SK-N-SH (cell line): ENCODE measurements around the gene ZNF410. TPM values are rescaled to one million over a fixed set of nuclear protein-coding genes. Genes with fewer than 3 reads are reported as not detected.

Source experiments
- CTCF ChIA-PET: fragments of 300-600, 350-600 bp; formaldehyde crosslinking; extraction: SDS; loops from one replicate; lab custom pipeline; 2021; lab: Yijun Ruan, JAX
- POLR2A ChIA-PET: fragments of 350-600 bp; sonication (Branson Sonifier 250); formaldehyde crosslinking; extraction: SDS; loops from one replicate; lab custom pipeline; 2020; ENCODE audit warnings: antibody characterized with exemption, inconsistent platforms; lab: Yijun Ruan, JAX
- DNase-seq: peaks from one replicate; pipeline ENCODE4 v3.0.0; 2012
- H2AFZ ChIP-seq: fragments of 200-600 bp; sonication (generic); 2 replicates; pipeline ENCODE4 v1.8.1; 2016; ENCODE audit warnings: antibody characterized with exemption, mild to moderate bottlenecking, low read depth
- H3F3A ChIP-seq: fragments of 200-600 bp; sonication (generic); replicated peaks from 2 replicates; pipeline ENCODE3; 2016; ENCODE audit warnings: antibody characterized with exemption, mild to moderate bottlenecking; ENCODE audit not compliant: insufficient read depth
- H3K27ac ChIP-seq, 2 experiments: fragments of 200-500 bp in 1 of 2; fragments of 200-600 bp in 1 of 2; sonication (Bioruptor generic) in 1 of 2; sonication (generic), shearing (Covaris generic) in 1 of 2; 2 replicates each; pipeline versions ENCODE4 v1.5.1 to v1.6.1; 2014 to 2016; ENCODE audit warnings: low read depth in 2 of 2, inconsistent platforms in 1 of 2, low read length in 1 of 2, mild to moderate bottlenecking in 1 of 2, mixed read lengths in 1 of 2
- H3K27me3 ChIP-seq: fragments of 200-600 bp; sonication (generic), shearing (Covaris generic); 2 replicates; pipeline ENCODE4 v1.6.1; 2016; ENCODE audit warnings: mixed run types; ENCODE audit not compliant: insufficient read depth
- H3K36me3 ChIP-seq, 2 experiments: fragments of 200-500 bp in 1 of 2; fragments of 200-600 bp in 1 of 2; sonication (Bioruptor generic) in 1 of 2; sonication (generic) in 1 of 2; replicated peaks in 1 of 2; 2 replicates each; pipeline versions ENCODE3 to v1.5.1; 2014 to 2016; ENCODE audit warnings: low read length in 1 of 2, mild to moderate bottlenecking in 1 of 2; ENCODE audit not compliant: insufficient read depth in 2 of 2, control insufficient read depth in 1 of 2
- H3K4me1 ChIP-seq, 2 experiments: fragments of 200-500 bp in 1 of 2; fragments of 200-600 bp in 1 of 2; sonication (Bioruptor generic) in 1 of 2; sonication (generic), shearing (Covaris generic) in 1 of 2; 2 replicates each; pipeline versions ENCODE4 v1.5.1 to v1.6.1; 2014 to 2016; ENCODE audit warnings: low read depth in 1 of 2, low read length in 1 of 2, mixed run types in 1 of 2; ENCODE audit not compliant: insufficient read depth in 2 of 2, control insufficient read depth in 1 of 2
- H3K4me2 ChIP-seq: fragments of 200-600 bp; sonication (generic), shearing (Covaris generic); 2 replicates; pipeline ENCODE4 v1.6.1; 2017; ENCODE audit warnings: mixed run types
- H3K4me3 ChIP-seq, 2 experiments: fragments of 200-500 bp in 1 of 2; fragments of 200-600 bp in 1 of 2; sonication (Bioruptor generic) in 1 of 2; sonication (generic), shearing (Covaris generic) in 1 of 2; 2 replicates each; pipeline versions ENCODE4 v1.5.1 to v1.8.1; 2014 to 2016; ENCODE audit warnings: low read depth in 2 of 2, inconsistent platforms in 1 of 2, low read length in 1 of 2, mild to moderate bottlenecking in 1 of 2, mixed read lengths in 1 of 2, moderate library complexity in 1 of 2
- H3K79me2 ChIP-seq: fragments of 200-600 bp; sonication (generic); 2 replicates; pipeline ENCODE4 v1.8.1; 2017; ENCODE audit warnings: mild to moderate bottlenecking; ENCODE audit not compliant: insufficient read depth
- H3K9ac ChIP-seq: fragments of 200-600 bp; sonication (generic); 2 replicates; pipeline ENCODE4 v1.6.1; 2017; ENCODE audit warnings: mixed run types
- H3K9me2 ChIP-seq: fragments of 200-600 bp; sonication (generic); 2 replicates; pipeline ENCODE4 v1.6.1; 2017; ENCODE audit warnings: mixed run types
- H3K9me3 ChIP-seq: fragments of 200-600 bp; sonication (generic); 2 replicates; pipeline ENCODE4 v1.6.1; 2017; ENCODE audit warnings: mixed run types, mild to moderate bottlenecking, moderate library complexity
- H4K20me1 ChIP-seq: fragments of 200-600 bp; sonication (generic); 2 replicates; pipeline ENCODE4 v1.6.1; 2017; ENCODE audit warnings: mild to moderate bottlenecking, mixed run types; ENCODE audit not compliant: insufficient read depth
- CHD2 ChIP-seq: fragments of 150-350 bp; IDR thresholded peaks from 2 replicates; pipeline ENCODE4 v1.6.1; 2018; ENCODE audit warnings: low read length; ENCODE audit not compliant: partially characterized antibody
- EP300 ChIP-seq, 2 experiments: IDR thresholded peaks; 2 replicates each; pipeline versions ENCODE4 v1.4.0 to v1.6.1; 2012; ENCODE audit warnings: borderline replicate concordance in 1 of 2, low read depth in 1 of 2, low read length in 1 of 2
- FOSL2 ChIP-seq: IDR thresholded peaks from 2 replicates; pipeline ENCODE4 v1.4.0; 2012; ENCODE audit warnings: low read depth, mild to moderate bottlenecking, moderate library complexity, borderline replicate concordance
- FOXJ3 ChIP-seq: sonication (generic); formaldehyde crosslinking; IDR thresholded peaks from 2 replicates; pipeline ENCODE4 v1.5.1; 2020; ENCODE audit warnings: mild to moderate bottlenecking, missing genetic modification reagents
- GABPA ChIP-seq: IDR thresholded peaks from 2 replicates; pipeline ENCODE4 v1.4.0; 2012; ENCODE audit warnings: low read depth, mild to moderate bottlenecking
- GATA2 ChIP-seq: sonication (generic); formaldehyde crosslinking; IDR thresholded peaks from 2 replicates; pipeline ENCODE4 v1.5.0; 2020; ENCODE audit warnings: mild to moderate bottlenecking, missing genetic modification reagents
- JUND ChIP-seq: IDR thresholded peaks from 2 replicates; pipeline ENCODE4 v1.4.0; 2012
- MAX ChIP-seq: IDR thresholded peaks from 2 replicates; pipeline ENCODE4 v1.4.0; 2012; ENCODE audit warnings: low read depth
- MEF2A ChIP-seq: IDR thresholded peaks from 2 replicates; pipeline ENCODE4 v1.4.0; 2012; ENCODE audit warnings: low read depth, borderline replicate concordance
- MXI1 ChIP-seq: IDR thresholded peaks from 2 replicates; pipeline ENCODE4 v1.6.1; 2012; ENCODE audit warnings: mild to moderate bottlenecking, low read depth, low read length, improper control_type of control experiment
- NFIC ChIP-seq: IDR thresholded peaks from 2 replicates; pipeline ENCODE4 v1.4.0; 2012; ENCODE audit warnings: borderline replicate concordance
- POLR2AphosphoS5 ChIP-seq: IDR thresholded peaks from 2 replicates; pipeline ENCODE4 v1.6.1; 2012; ENCODE audit warnings: low read depth, low read length
- RAD21 ChIP-seq: IDR thresholded peaks from 2 replicates; pipeline ENCODE4 v1.6.1; 2012; ENCODE audit warnings: mild to moderate bottlenecking, low read length
- RCOR1 ChIP-seq: fragments of 150-350 bp; IDR thresholded peaks from 2 replicates; pipeline ENCODE4 v1.6.1; 2017; ENCODE audit warnings: antibody characterized with exemption, low read length
- RXRA ChIP-seq: IDR thresholded peaks from 2 replicates; pipeline ENCODE4 v1.4.0; 2012; ENCODE audit warnings: low read depth, mild to moderate bottlenecking, borderline replicate concordance
- SIN3A ChIP-seq: IDR thresholded peaks from 2 replicates; pipeline ENCODE4 v1.6.1; 2012; ENCODE audit warnings: low read depth, mild to moderate bottlenecking, low read length, moderate library complexity, borderline replicate concordance
- TAF1 ChIP-seq: IDR thresholded peaks from 2 replicates; pipeline ENCODE4 v1.6.1; 2012; ENCODE audit warnings: low read depth, mild to moderate bottlenecking, low read length, moderate library complexity, borderline replicate concordance
- TCF12 ChIP-seq: IDR thresholded peaks from 2 replicates; pipeline ENCODE4 v1.4.0; 2012
- TEAD4 ChIP-seq: IDR thresholded peaks from 2 replicates; pipeline ENCODE4 v1.4.0; 2012; ENCODE audit warnings: mild to moderate bottlenecking, borderline replicate concordance; ENCODE audit not compliant: insufficient read depth
- YY1 ChIP-seq: IDR thresholded peaks from 2 replicates; pipeline ENCODE4 v1.4.0; 2012; ENCODE audit warnings: low read depth, mild to moderate bottlenecking
- WGBS: methylation state at CpG from one replicate; pipeline ENCODE4 v1.1.6; 2017; ENCODE audit warnings: low lambda C conversion rate; 5-methylcytosine and 5-hydroxymethylcytosine counted together
- polyA plus RNA-seq, 3 experiments: library from polyadenylated mRNA; depleted of rRNA; stranded (reverse); fragments of >200 nt; gene quantifications; 2 replicates each; pipeline ENCODE4 v1.2.3, GENCODE V29; 2012
- TF ChIP-seq, protein P1 (sequence below): IDR thresholded peaks from 2 replicates; pipeline ENCODE4 v1.4.0; 2012; ENCODE audit warnings: low read depth, borderline replicate concordance
- TF ChIP-seq, protein P2 (sequence below): IDR thresholded peaks from 2 replicates; pipeline ENCODE4 v1.6.1; 2012; ENCODE audit warnings: mild to moderate bottlenecking, low read depth, low read length, moderate library complexity

Gene ZNF410
- polyA plus RNA-seq, 1 of the 3 experiments (the other 2 are of a cell fraction), result 22.8 TPM

DNA sequence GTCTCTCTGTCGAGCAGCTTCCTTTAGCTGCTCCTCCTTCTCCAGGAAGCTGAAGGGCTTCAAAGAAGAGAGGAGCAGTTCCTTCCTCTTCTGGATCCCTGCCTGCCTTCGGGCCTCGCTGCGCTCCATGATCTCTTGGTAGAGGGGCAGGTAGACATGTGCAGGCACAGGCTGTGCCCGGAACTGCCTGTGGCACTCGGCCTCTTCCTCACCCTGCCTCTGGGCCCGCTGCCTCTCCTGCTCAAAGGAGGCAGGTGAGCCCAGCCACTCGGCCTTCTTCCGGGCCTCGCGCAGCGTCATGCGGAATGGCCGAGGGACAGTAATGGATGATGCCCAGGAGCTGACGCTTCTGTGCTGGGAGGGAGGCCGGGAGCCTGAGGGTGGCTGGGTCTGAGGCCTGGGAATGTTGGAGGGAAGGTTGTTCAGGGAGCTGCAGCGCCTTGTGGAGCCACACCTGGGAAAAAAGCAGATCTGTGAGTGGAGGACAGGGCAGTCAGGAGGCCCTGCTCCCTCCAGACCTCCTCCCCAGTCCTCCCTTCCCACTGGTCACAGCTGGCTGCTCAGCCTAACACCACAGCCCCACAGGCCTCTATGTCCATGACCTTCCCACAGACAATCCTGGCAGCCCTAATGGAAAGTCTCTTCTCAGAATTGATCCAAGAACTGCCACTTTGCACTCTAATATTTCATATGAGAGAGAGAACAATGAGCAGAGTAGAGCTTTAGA lies 57.9 kb downstream of the ZNF410 start:
- WGBS, result 93% methylated on average over 14 of the region's 17 CpGs
- Histone ChIP-seq H3K9ac (no peak overlapping the region), H2AFZ (no peak overlapping the region), H3K4me2 (no peak overlapping the region), H3F3A (peaks cover 2% of the 10 kb centered on the region), H3K79me2 (no peaks in the 10 kb centered on the region), H3K9me2 (no peaks in the 10 kb centered on the region), H4K20me1 (no peaks in the 10 kb centered on the region), H3K4me1 (no peaks in the 10 kb centered on the region; a peak in 1 of 4 replicates), H3K9me3 (no peaks in the 10 kb centered on the region), H3K36me3 (peaks cover 0 to 16% of the 10 kb centered on the region in 2 experiments), H3K27ac (no peak overlapping the region), H3K27me3 (no peaks in the 10 kb centered on the region), H3K4me3 (no peak overlapping the region)
- POLR2A ChIA-PET, result no interaction called here
- CTCF ChIA-PET, result interaction anchor here (1.3 to 1.5 kb wide), 2 partner anchors 36 to 232 kb away, joined by 3 read pairs; no protein-coding TSS in a partner anchor
- TF ChIP-seq JUND (no peak), TAF1 (no peak), SIN3A (no peak), RCOR1 (no peak), MXI1 (no peak)
- no peak for DNase-seq

DNA sequence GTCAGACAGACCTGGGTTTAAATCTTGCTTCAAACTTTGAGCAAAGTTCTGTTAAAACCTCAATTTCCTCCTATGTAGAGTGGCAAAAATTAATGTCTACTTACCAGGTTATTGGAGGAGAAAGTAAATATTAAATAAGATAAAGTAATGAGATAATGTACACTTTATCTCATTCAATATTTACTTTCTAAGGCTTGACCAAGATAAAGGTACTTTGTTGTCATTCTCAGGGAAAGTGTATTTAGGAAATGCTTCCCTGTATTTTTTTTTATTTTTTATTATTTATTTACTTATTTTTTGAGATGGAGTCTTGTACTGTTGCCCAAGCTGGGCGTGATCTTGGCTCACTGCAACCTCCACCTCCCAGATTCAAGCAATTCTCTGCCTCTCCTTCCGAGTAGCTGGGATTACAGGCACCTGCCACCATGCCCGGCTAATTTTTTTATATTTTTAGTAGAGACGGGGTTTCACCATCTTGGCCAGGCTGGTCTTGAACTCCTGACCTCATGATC lies 58.6 kb downstream of the ZNF410 start:
- no peaks in the 10 kb centered on the region for H3K9me3 ChIP-seq
- peaks cover 0 to 16% of the 10 kb centered on the region in 2 experiments for H3K36me3 ChIP-seq
- CTCF ChIA-PET, result interaction anchor here (1.3 to 1.5 kb wide), 2 partner anchors 36 to 233 kb away, joined by 3 read pairs; no protein-coding TSS in a partner anchor
- peaks cover 6% of the 10 kb centered on the region for H3F3A ChIP-seq
- no peak overlapping the region for H3K4me3 ChIP-seq
- POLR2A ChIA-PET, result no interaction called here
- H3K4me2 ChIP-seq, result no peak overlapping the region
- no peak for DNase-seq
- no peak overlapping the region for H3K9ac ChIP-seq
- no peaks in the 10 kb centered on the region for H3K9me2 ChIP-seq
- no peak for TF ChIP-seq NFIC
- no peak for TF ChIP-seq YY1
- TF ChIP-seq, protein P1, sequence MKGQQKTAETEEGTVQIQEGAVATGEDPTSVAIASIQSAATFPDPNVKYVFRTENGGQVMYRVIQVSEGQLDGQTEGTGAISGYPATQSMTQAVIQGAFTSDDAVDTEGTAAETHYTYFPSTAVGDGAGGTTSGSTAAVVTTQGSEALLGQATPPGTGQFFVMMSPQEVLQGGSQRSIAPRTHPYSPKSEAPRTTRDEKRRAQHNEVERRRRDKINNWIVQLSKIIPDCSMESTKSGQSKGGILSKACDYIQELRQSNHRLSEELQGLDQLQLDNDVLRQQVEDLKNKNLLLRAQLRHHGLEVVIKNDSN, result no peak
- TF ChIP-seq MEF2A, result no peak
- no peak for TF ChIP-seq POLR2AphosphoS5
- no peak for TF ChIP-seq FOXJ3 (CRISPR knock-in tag)
- TF ChIP-seq TCF12, result no peak
- TF ChIP-seq CHD2, result no peak
- TF ChIP-seq EP300 (IDR thresholded peaks at IDR 0.05; ENCODE audit: borderline replicate concordance in 1 of 2, low read depth in 1 of 2, low read length in 1 of 2), result no peak
- no peak for TF ChIP-seq RXRA
- no peak for TF ChIP-seq TEAD4
- TF ChIP-seq GABPA, result no peak
- TF ChIP-seq RAD21, result no peak
- TF ChIP-seq, protein P2, sequence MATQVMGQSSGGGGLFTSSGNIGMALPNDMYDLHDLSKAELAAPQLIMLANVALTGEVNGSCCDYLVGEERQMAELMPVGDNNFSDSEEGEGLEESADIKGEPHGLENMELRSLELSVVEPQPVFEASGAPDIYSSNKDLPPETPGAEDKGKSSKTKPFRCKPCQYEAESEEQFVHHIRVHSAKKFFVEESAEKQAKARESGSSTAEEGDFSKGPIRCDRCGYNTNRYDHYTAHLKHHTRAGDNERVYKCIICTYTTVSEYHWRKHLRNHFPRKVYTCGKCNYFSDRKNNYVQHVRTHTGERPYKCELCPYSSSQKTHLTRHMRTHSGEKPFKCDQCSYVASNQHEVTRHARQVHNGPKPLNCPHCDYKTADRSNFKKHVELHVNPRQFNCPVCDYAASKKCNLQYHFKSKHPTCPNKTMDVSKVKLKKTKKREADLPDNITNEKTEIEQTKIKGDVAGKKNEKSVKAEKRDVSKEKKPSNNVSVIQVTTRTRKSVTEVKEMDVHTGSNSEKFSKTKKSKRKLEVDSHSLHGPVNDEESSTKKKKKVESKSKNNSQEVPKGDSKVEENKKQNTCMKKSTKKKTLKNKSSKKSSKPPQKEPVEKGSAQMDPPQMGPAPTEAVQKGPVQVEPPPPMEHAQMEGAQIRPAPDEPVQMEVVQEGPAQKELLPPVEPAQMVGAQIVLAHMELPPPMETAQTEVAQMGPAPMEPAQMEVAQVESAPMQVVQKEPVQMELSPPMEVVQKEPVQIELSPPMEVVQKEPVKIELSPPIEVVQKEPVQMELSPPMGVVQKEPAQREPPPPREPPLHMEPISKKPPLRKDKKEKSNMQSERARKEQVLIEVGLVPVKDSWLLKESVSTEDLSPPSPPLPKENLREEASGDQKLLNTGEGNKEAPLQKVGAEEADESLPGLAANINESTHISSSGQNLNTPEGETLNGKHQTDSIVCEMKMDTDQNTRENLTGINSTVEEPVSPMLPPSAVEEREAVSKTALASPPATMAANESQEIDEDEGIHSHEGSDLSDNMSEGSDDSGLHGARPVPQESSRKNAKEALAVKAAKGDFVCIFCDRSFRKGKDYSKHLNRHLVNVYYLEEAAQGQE, result no peak
- TF ChIP-seq FOSL2, result no peak
- TF ChIP-seq MAX, result no peak
- TF ChIP-seq JUND, result no peak
- TF ChIP-seq SIN3A, result no peak
- TF ChIP-seq GATA2, result no peak
- no peaks in the 10 kb centered on the region for H3K27me3 ChIP-seq
- H4K20me1 ChIP-seq, result no peaks in the 10 kb centered on the region
- no peaks in the 10 kb centered on the region for H3K79me2 ChIP-seq
- no peaks in the 10 kb centered on the region for H3K4me1 ChIP-seq
- 77% methylated on average over 4 of the region's 4 CpGs for WGBS
- no peak overlapping the region for H2AFZ ChIP-seq
- no peak overlapping the region for H3K27ac ChIP-seq
